Cardiac fibroblast (primary cell): ENCODE data around the gene ACVR1B.

Source experiments
- DNase-seq, 2 donors: peaks; one replicate each; pipeline versions ENCODE4 v3.0.0 to v3.0.0-alpha.2; 2010; ENCODE audit warnings: low read depth in 2 of 2
- H3K4me3 ChIP-seq, 2 donors: replicated peaks in 1 of 2; 1 replicate in 1 of 2; 2 replicates in 1 of 2; pipeline ENCODE4 v1.5.1; 2011; ENCODE audit warnings: low read depth in 2 of 2, low read length in 2 of 2, mild to moderate bottlenecking in 2 of 2, moderate library complexity in 1 of 2
- CTCF ChIP-seq: IDR thresholded peaks from one replicate; pipeline ENCODE4 v1.5.1; 2011; ENCODE audit warnings: low read depth, mild to moderate bottlenecking, low read length, inconsistent platforms

The ACVR1B gene

GRCh38 chr12:51970904-51971646 lies 19.6 kb downstream of the ACVR1B start:
- DNase-seq, result peak; percentile 44 to 68
- TF ChIP-seq CTCF, result peak; percentile 58
- H3K4me3 ChIP-seq, result no peak overlapping the region

- TF ChIP-seq CTCF, result no peak
- peak; percentile 33 to 52 for DNase-seq
- no peak overlapping the region for H3K4me3 ChIP-seq
Observed at GRCh38 chr12:51971679-51972421, 20.4 kb downstream of the ACVR1B start.

GRCh38 chr12:51972422-51972812 lies 20.9 kb downstream of the ACVR1B start:
- no peak for DNase-seq
- no peak for TF ChIP-seq CTCF
- no peak overlapping the region for H3K4me3 ChIP-seq

- DNase-seq, result peak; percentile 86 to 93
- TF ChIP-seq CTCF, result no peak
- peak overlapping the region in 1 of 2 donors; percentile 5 for H3K4me3 ChIP-seq
Observed at GRCh38 chr12:51972849-51973273, 21.4 kb downstream of the ACVR1B start.

GRCh38 chr12:51973560-51973959 lies 22.1 kb downstream of the ACVR1B start:
- peak; percentile 38 to 71 for DNase-seq
- no peak overlapping the region for H3K4me3 ChIP-seq
- TF ChIP-seq CTCF, result no peak

- TF ChIP-seq CTCF, result no peak
- peak in 1 of 2 donors; percentile 30 for DNase-seq
- H3K4me3 ChIP-seq, result no peak overlapping the region
Observed at GRCh38 chr12:51974646-51975045, 23.1 kb downstream of the ACVR1B start.
